IPS-11a (cell line): ENCODE data around the gene TTC31.

Experiments
- H3K4me3 ChIP-seq: one replicate; pipeline ENCODE4 v1.5.1; 2013; ENCODE audit warnings: low read depth, low read length, control low read depth

Gene TTC31

GRCh38 chr2:74483675-74484164, 839 bp downstream of the TTC31 start:
- peak overlapping the region; percentile 97 for H3K4me3 ChIP-seq

- no peak overlapping the region for H3K4me3 ChIP-seq
Observed at GRCh38 chr2:74486141-74486540, 3.3 kb downstream of the TTC31 start.

GRCh38 chr2:74488643-74489481, 6.0 kb downstream of the TTC31 start:
- no peak overlapping the region for H3K4me3 ChIP-seq

GRCh38 chr2:74489906-74490305, 7.0 kb downstream of the TTC31 start:
- no peak overlapping the region for H3K4me3 ChIP-seq

- no peak overlapping the region for H3K4me3 ChIP-seq
Observed at GRCh38 chr2:74491648-74492544, 9.0 kb downstream of the TTC31 start.

GRCh38 chr2:74493546-74493945, 10.7 kb downstream of the TTC31 start:
- H3K4me3 ChIP-seq = no peak overlapping the region

- no peak overlapping the region for H3K4me3 ChIP-seq
Observed at GRCh38 chr2:74495440-74495839, 12.6 kb downstream of the TTC31 start.

DNA sequence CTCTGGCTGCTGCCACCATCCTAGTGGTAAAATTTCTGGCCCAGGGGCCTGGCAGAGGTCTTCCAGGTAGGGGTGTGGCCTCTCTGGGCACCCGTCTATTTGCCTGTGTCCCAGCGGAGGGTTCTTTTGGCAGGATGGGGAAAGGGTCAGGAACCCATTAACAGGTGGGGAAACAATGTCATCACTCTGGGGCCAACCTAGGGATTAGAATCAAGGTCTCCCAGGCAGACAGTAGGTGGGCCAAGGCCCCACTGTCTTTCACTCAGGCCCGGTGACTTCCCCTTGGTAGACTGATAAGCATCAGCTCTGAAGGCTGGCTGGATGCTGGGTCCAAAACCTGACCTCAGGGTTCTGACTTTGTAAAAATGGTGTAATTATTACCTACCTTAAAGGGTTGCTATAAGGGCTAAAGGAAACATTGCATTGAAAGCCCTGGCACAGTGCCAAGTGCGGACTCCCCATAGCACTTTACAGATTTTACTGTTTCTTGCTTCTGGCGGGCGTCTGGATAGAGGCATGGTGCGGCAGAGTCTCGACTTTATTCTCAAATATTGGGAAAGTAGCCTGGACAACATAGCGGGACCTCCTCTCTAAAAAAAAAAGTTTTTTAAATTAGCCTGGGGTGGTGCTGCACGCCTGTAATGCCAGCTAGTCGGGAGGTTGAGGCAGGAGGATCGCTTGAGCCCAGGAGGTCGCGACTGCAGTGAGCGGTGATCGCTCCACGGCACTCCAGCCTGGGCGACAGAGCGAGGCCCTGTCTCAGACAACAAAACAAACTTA, 14.3 kb downstream of the TTC31 start:
- H3K4me3 ChIP-seq = no peak overlapping the region

DNA sequence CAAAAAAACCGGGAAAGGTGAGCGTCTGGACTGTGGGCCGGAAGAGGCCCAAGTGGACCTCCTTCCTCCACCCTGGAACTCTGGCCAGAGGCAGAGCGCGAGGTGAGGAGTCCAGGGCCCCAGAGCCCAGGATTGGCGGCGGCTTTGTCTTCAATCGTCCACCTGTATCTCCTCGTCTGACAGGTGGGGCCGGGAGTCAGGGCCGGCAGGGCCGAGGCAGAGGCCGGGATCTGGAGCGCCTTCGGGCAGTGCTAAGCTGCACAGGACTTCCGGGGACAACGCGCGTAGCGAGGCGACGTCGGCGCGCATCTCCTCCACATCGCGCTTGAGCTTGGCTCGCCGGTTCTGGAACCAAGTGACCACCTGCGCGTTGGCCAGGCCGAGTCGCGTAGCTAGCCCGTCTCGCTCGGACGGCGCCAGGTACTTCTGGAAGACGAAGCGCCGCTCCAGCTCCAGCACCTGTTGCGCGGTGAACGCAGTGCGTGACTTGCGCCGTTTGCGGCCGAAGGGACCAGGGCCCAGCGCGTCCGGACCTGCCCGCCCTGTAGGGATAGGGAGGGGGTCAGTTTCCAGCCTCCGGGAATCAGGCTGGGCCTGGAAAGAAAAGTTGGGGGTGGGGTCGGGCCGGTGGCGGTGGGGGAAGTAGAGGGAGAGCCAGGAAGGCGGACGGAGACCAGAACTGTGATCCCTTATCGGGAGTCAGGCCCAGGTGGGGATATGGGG, 15.1 kb downstream of the TTC31 start:
- H3K4me3 ChIP-seq = peak overlapping the region; percentile 29

- peak overlapping the region; percentile 29 for H3K4me3 ChIP-seq
Observed at GRCh38 chr2:74498500-74499266, 15.8 kb downstream of the TTC31 start.

GRCh38 chr2:74499267-74499939, 16.5 kb downstream of the TTC31 start, which contains the start of gene LBX2:
Gene LBX2, minus strand, starts transcription at chr2:74499603. Its CDS starts 66 bp downstream, at chr2:74499537.
- peak within 1 kb of the TSS; percentile 20 for H3K4me3 ChIP-seq

- H3K4me3 ChIP-seq = no peak overlapping the region
Observed at GRCh38 chr2:74499940-74500577, 17.2 kb downstream of the TTC31 start.

- H3K4me3 ChIP-seq = no peak overlapping the region
Observed at GRCh38 chr2:74500578-74500946, 17.7 kb downstream of the TTC31 start.

DNA sequence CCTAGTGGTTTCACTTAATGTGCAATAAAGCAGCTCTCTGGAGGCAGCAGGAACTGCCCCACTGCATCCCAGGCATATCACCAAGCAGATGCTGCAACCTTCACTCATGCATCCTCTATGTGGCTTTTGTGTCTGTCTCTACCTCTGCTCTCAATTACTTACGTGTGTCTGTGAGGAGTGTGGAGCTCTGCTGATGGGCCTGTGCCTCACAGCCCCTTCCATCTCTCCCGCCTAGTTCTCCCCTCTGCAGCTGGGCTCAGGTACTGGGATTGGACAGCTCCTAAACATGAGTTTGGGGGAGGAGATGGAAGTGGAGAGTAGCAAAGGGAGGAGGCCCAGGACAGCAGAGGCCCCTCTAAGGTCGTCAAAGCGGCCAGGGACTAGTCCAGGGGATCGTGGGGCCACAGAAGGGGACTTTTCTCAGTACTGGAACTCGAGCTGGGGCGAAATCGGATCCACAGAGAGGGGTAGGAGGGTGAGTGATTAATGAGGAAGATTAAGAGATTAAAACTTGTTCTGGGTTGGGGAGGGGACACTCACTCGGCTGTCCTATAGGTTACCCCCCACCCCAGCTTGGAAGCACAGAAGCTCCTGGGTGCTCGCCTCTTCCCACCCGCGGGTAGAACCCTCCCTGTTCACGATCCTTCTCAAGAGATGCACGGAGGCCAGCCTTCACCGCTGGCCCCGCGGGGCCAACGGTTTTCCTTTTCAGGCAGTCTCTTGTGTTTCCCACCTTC, 18.6 kb downstream of the TTC31 start:
- H3K4me3 ChIP-seq = no peak overlapping the region

DNA sequence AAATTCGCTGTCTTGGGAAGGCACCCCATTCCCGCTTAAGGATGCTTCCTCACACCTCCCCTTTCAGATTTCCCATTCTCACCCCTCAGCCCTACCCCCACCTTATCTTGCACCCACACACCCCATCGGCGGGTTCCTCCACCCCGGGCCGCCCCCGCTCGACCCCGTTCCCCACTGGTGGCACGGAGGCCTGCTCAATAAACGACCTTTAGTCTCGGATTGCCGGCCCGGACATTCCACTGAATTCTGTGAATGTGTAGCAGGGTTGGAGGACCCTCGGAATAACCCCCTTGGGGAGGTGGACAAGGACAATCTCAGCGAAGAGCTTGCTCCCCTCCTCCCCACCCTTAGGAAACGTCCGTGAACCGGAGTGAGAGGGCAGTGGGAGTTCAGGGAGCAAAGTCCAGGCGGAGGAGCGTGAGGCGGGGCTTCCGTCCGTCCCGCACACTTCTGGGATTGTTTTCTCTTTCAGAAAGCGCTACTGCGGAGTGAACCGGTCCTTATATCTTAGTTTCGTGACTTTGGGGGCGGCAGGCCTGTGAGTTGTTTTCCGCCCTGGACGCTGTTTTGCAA, 19.4 kb downstream of the TTC31 start:
- peak overlapping the region; percentile 24 for H3K4me3 ChIP-seq

DNA sequence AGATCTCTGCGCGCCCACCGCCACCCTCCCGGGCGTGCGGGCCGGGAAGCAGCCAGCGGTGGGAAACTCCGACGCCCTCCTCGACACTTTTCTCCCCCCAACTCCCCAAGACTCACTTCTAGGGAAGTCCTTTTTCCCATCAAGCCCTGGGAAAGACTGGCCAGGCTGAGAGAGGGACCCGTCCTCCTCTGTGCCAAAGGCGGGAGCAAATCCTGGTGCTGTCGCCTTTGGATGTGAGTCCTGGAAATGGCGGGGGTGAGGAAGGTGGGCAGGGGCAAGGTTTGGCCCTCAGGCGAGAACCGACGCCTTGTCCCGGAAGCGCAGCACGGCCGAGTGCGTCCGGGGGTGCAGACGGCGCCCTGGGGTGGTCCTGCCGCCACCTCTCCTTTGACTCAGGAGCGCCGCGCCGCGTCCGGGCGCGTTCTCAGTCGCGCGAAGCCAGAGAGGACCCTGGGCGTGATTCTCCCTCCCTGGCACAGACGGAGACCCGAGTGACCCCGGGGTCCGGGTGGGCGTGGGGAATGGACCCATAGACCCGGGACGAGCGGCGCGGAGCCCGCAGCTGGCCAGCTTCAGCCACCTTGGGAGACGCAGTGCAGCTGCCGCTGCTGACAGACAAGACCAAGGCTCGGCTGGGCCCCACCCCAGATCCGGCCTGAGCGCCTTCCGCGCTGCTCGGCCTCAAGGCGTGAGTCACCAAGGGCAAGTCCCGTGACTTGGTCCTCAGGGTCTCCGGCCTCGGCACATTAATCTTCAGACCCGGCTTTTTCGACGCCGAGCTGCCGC, 20.0 kb downstream of the TTC31 start:
- peak overlapping the region; percentile 24 for H3K4me3 ChIP-seq
